ENCODE data around the gene ZNF785.
"Not testable (repeated sequence)": the region's sequence is repeated elsewhere in the genome, so short reads cannot be mapped to it uniquely, and the experiment has no call there.

The ZNF785 gene

GRCh38 chr16:30585400-30586191, at the start of gene ZNF785:
Gene ZNF785, minus strand, starts transcription at chr16:30585697. Its CDS starts 86 bp downstream, at chr16:30585611.
- peak; percentile 88 for DNase-seq

- DNase-seq = no peak
Measured at GRCh38 chr16:30633526-30633925, 48.0 kb upstream of the ZNF785 start.

- DNase-seq = not testable (repeated sequence)
Measured at GRCh38 chr16:30632454-30632853, 47.0 kb upstream of the ZNF785 start.

- DNase-seq = peak; percentile 91
Measured at GRCh38 chr16:30628628-30629540, 43.4 kb upstream of the ZNF785 start.

- DNase-seq = no peak
Measured at GRCh38 chr16:30626236-30626635, 40.7 kb upstream of the ZNF785 start.

GRCh38 chr16:30623536-30624283, 38.2 kb upstream of the ZNF785 start:
- no peak for DNase-seq

- DNase-seq = no peak
Measured at GRCh38 chr16:30622455-30623032, 37.0 kb upstream of the ZNF785 start.

GRCh38 chr16:30621765-30622164, 36.3 kb upstream of the ZNF785 start:
- no peak for DNase-seq

- DNase-seq = no peak
Measured at GRCh38 chr16:30620169-30620568, 34.7 kb upstream of the ZNF785 start.

GRCh38 chr16:30619638-30620037, 34.1 kb upstream of the ZNF785 start:
- DNase-seq = no peak

- DNase-seq = no peak
Measured at GRCh38 chr16:30619202-30619601, 33.7 kb upstream of the ZNF785 start.

GRCh38 chr16:30615358-30616091, 30.0 kb upstream of the ZNF785 start:
- peak; percentile 71 for DNase-seq

GRCh38 chr16:30609926-30610839, 24.7 kb upstream of the ZNF785 start, which contains the start of gene ZNF689:
Gene ZNF689, minus strand, starts transcription at chr16:30610389. Its CDS starts 348 bp downstream, at chr16:30610041.
- DNase-seq = peak; percentile 93

- DNase-seq = peak; percentile 32
Measured at GRCh38 chr16:30609002-30609925, 23.8 kb upstream of the ZNF785 start.

- no peak for DNase-seq
Measured at GRCh38 chr16:30606004-30606403, 20.5 kb upstream of the ZNF785 start.

- DNase-seq = no peak
Measured at GRCh38 chr16:30605158-30605557, 19.7 kb upstream of the ZNF785 start.

- DNase-seq = no peak
Measured at GRCh38 chr16:30604316-30604947, 18.9 kb upstream of the ZNF785 start.

GRCh38 chr16:30603945-30604315, 18.4 kb upstream of the ZNF785 start:
- DNase-seq = no peak

Data from activated CD4-positive, alpha-beta T cell treated with anti-CD3 and anti-CD28 coated beads, Interleukin-2, amount 50 U/mL, for 1 hour (primary cell).